ENCODE results near the gene BCKDHB.

Gene BCKDHB

GRCh38 chr6:80129485-80129884 lies 23.0 kb downstream of the BCKDHB start:
- no peaks in the 10 kb centered on the region for H3K9me3 Mint-ChIP-seq
- peaks cover 10% of the 10 kb centered on the region for H3K4me1 Mint-ChIP-seq (ENCODE audit: low read depth)
- H3K36me3 Mint-ChIP-seq (ENCODE audit: low read depth), result no peaks in the 10 kb centered on the region
- H3K27ac Mint-ChIP-seq, result no peak overlapping the region
- intact Hi-C loops (cut with micrococcal nuclease), result no loop called here
- H3K4me3 Mint-ChIP-seq, result no peak overlapping the region
- no peaks in the 10 kb centered on the region for H3K27me3 Mint-ChIP-seq

DNA sequence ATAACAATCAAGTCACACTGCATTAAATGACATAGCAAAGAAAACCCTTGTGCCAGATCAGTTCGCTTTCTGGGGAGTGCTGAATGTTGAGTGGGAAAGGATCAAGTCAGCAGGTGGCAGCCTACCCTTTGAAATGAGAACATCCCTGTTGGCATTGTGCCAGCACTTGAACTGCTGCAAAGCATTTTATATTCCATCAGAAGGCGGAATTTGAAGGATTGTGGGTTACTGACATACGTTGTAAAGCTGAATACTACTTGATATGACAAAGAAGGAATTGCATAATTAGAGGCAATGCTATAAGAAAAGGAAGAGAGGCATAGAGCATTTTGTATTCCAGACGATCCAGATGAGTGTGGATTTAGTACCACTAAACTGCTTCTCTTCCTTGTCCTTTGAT lies 26.5 kb downstream of the BCKDHB start:
- Mint-ChIP-seq H3K36me3 (ENCODE audit: low read depth) (no peaks in the 10 kb centered on the region), H3K4me3 (no peak overlapping the region), H3K27me3 (no peaks in the 10 kb centered on the region), H3K27ac (no peak overlapping the region), H3K9me3 (no peaks in the 10 kb centered on the region), H3K4me1 (ENCODE audit: low read depth) (peaks cover 10% of the 10 kb centered on the region)
- intact Hi-C loops (cut with micrococcal nuclease), result no loop called here

DNA sequence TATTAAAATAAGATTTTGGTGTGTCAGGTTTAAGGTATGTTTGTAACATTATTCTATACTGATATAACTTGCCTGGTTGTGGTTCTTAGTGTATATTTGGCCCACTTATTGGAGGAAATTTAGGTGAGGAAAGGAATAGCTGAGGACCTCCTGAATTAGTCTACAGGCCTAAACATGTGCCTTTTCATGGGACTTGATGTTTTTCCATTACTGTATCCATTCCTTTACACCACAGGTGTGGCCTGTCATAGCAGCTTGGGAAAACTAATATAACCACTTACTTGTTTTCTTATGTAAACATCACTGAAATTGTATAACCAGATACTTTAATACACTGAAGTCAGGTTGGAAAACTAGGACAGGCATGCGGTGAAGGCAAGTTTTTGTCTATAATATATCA lies 27.6 kb downstream of the BCKDHB start:
- no peaks in the 10 kb centered on the region for H3K36me3 Mint-ChIP-seq (ENCODE audit: low read depth)
- no peaks in the 10 kb centered on the region for H3K27me3 Mint-ChIP-seq
- H3K4me1 Mint-ChIP-seq (ENCODE audit: low read depth), result peaks cover 5% of the 10 kb centered on the region
- intact Hi-C loops (cut with micrococcal nuclease), result no loop called here
- no peak overlapping the region for H3K27ac Mint-ChIP-seq
- no peaks in the 10 kb centered on the region for H3K9me3 Mint-ChIP-seq
- H3K4me3 Mint-ChIP-seq, result no peak overlapping the region

- no peak overlapping the region for H3K4me3 Mint-ChIP-seq
- H3K36me3 Mint-ChIP-seq (ENCODE audit: low read depth), result no peaks in the 10 kb centered on the region
- no peaks in the 10 kb centered on the region for H3K4me1 Mint-ChIP-seq (ENCODE audit: low read depth)
- no peak overlapping the region for H3K27ac Mint-ChIP-seq
- no peaks in the 10 kb centered on the region for H3K9me3 Mint-ChIP-seq
- H3K27me3 Mint-ChIP-seq, result no peaks in the 10 kb centered on the region
- intact Hi-C loops (cut with micrococcal nuclease), result no loop called here
These were observed 36.1 kb downstream of the BCKDHB start for GRCh38 chr6:80142586-80142985.

DNA sequence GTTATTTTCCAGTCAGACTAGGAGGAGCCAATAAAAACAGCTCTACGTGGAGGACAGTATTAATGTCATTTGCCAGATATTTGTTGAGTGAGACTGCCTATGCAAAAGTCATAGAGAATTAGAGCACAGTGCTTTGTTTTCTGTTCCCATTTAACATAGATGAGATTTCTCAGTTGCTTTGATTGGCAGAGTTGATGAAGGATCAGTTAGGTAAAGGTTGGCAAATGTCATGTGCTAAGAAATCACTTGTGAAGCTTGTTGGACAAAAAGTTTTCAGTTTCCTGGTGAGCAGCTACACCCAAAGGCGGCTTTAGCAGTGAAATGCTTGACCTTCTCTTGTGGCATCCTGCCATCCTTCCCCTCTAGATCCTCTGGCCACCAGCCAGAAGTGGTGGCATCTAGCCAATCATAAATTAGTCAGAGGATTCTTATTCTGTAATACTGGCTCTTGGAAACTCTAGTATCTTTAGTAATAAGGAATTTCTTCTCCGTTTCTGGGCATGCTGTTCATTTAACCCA lies 37.0 kb downstream of the BCKDHB start:
- Mint-ChIP-seq H3K27ac (no peak overlapping the region), H3K4me1 (ENCODE audit: low read depth) (no peaks in the 10 kb centered on the region), H3K9me3 (no peaks in the 10 kb centered on the region), H3K4me3 (no peak overlapping the region), H3K36me3 (ENCODE audit: low read depth) (no peaks in the 10 kb centered on the region), H3K27me3 (no peaks in the 10 kb centered on the region)
- intact Hi-C loops (cut with micrococcal nuclease), result no loop called here

DNA sequence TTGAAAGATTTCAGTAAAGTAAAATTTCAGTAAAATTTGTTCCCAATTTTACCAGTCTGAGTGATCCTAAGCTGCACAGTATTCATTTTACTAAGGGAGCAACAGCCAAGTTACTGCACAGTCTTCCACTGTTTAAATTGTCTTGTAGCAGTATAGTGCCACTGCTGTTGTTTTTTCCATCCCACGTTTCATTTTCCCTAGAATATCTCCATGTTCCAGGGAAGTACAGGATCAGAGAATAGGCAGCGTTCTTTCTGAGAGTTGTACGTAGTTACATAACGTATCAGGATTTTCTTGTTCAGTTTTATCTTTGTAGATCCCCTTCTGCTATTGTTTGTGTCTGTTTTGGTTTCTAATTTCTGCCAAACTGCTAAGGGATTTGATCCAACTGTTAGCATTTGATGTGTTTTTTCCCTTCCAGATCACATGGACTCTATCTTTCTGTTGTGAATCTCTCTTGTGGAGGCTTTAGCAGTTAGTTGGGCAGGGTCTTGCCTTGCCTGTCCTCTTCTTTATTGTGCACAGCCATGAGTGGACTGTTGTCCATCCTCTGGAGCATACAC lies 38.4 kb downstream of the BCKDHB start:
- H3K27ac Mint-ChIP-seq, result no peak overlapping the region
- H3K4me1 Mint-ChIP-seq (ENCODE audit: low read depth), result no peaks in the 10 kb centered on the region
- no peaks in the 10 kb centered on the region for H3K36me3 Mint-ChIP-seq (ENCODE audit: low read depth)
- H3K4me3 Mint-ChIP-seq, result no peak overlapping the region
- no peaks in the 10 kb centered on the region for H3K9me3 Mint-ChIP-seq
- H3K27me3 Mint-ChIP-seq, result no peaks in the 10 kb centered on the region
- intact Hi-C loops (cut with micrococcal nuclease), result no loop called here

- Mint-ChIP-seq H3K36me3 (ENCODE audit: low read depth) (no peaks in the 10 kb centered on the region), H3K4me3 (no peak overlapping the region), H3K27me3 (no peaks in the 10 kb centered on the region), H3K4me1 (ENCODE audit: low read depth) (no peaks in the 10 kb centered on the region), H3K9me3 (no peaks in the 10 kb centered on the region), H3K27ac (no peak overlapping the region)
- intact Hi-C loops (cut with micrococcal nuclease), result no loop called here
These were observed 39.0 kb downstream of the BCKDHB start for GRCh38 chr6:80145509-80145908.

DNA sequence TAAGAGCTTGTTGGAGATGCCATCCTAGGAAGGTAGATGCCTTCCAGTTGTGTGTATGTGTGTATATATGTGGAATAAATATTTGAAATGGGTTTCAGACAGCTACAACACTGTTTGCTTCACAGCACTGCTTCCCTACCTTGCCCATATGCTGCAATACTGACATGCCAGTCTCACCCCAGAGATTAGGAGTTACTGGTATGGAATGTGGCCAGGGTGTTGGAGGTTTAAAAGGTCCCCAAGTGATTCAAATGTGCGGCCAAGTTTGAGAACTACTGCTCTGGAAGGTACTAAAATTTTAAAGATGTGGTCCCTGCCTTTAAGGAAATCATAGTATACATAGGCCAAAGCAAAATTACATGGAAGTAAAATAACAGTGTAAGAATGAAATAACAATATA lies 39.5 kb downstream of the BCKDHB start:
- H3K9me3 Mint-ChIP-seq, result no peaks in the 10 kb centered on the region
- H3K27ac Mint-ChIP-seq, result no peak overlapping the region
- intact Hi-C loops (cut with micrococcal nuclease), result no loop called here

GRCh38 chr6:80148220-80148619 lies 41.7 kb downstream of the BCKDHB start:
- intact Hi-C loops (cut with micrococcal nuclease), result no loop called here
- no peaks in the 10 kb centered on the region for H3K4me1 Mint-ChIP-seq (ENCODE audit: low read depth)
- H3K27ac Mint-ChIP-seq, result no peak overlapping the region
- no peaks in the 10 kb centered on the region for H3K9me3 Mint-ChIP-seq
- H3K4me3 Mint-ChIP-seq, result no peak overlapping the region
- H3K36me3 Mint-ChIP-seq (ENCODE audit: low read depth), result no peaks in the 10 kb centered on the region
- H3K27me3 Mint-ChIP-seq, result no peaks in the 10 kb centered on the region

More for the DNA sequence above, 39.5 kb downstream of the BCKDHB start:
- Mint-ChIP-seq H3K36me3 (ENCODE audit: low read depth) (no peaks in the 10 kb centered on the region), H3K4me3 (no peak overlapping the region), H3K4me1 (ENCODE audit: low read depth) (no peaks in the 10 kb centered on the region), H3K27me3 (no peaks in the 10 kb centered on the region)

GRCh38 chr6:80151635-80152034 lies 45.2 kb downstream of the BCKDHB start:
- no peaks in the 10 kb centered on the region for H3K4me1 Mint-ChIP-seq (ENCODE audit: low read depth)
- no peak overlapping the region for H3K4me3 Mint-ChIP-seq
- H3K9me3 Mint-ChIP-seq, result no peaks in the 10 kb centered on the region
- no peak overlapping the region for H3K27ac Mint-ChIP-seq
- intact Hi-C loops (cut with micrococcal nuclease), result no loop called here
- H3K36me3 Mint-ChIP-seq (ENCODE audit: low read depth), result no peaks in the 10 kb centered on the region
- H3K27me3 Mint-ChIP-seq, result no peaks in the 10 kb centered on the region

DNA sequence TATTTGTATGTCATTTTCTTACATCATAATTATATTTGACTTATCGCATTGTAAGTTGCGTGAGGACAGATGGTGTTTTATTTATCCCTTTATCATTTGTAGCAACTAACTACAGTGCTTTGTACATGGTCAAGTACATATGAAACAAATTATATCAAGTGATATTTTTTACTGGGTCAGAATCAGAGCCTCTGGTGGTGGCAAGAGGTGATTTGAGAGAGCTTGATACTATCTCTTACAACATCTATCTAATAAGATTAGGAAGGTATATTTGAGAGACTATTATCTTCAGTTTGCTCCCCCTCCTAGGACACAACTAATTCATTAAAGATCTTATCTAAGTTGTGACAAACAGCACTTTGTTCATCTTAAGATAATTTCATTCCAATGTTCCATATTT lies 47.7 kb downstream of the BCKDHB start:
- Mint-ChIP-seq H3K4me3 (no peak overlapping the region), H3K27me3 (no peaks in the 10 kb centered on the region), H3K27ac (no peak overlapping the region), H3K4me1 (ENCODE audit: low read depth) (no peaks in the 10 kb centered on the region), H3K9me3 (no peaks in the 10 kb centered on the region), H3K36me3 (ENCODE audit: low read depth) (no peaks in the 10 kb centered on the region)
- intact Hi-C loops (cut with micrococcal nuclease), result no loop called here

DNA sequence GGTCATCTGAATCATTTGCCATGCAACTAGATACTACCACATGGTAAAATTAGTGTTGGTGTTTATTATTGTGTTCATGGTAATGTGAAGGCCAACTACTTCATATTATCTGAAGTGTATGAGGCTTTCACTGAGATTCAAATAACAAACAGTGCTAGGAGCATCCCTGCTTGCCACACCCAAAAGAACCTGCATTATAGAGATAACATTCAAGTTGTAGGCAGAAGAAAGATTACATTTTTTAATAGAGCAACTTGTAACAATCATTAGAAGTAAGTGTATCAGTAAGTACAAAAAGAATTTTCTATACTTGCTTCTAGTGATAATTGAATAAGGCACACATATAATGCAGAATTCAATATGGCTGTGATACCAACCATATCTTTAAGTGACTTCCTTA lies 49.8 kb downstream of the BCKDHB start:
- Mint-ChIP-seq H3K36me3 (ENCODE audit: low read depth) (no peaks in the 10 kb centered on the region), H3K4me3 (no peak overlapping the region), H3K4me1 (ENCODE audit: low read depth) (no peaks in the 10 kb centered on the region), H3K27ac (no peak overlapping the region), H3K27me3 (no peaks in the 10 kb centered on the region), H3K9me3 (no peaks in the 10 kb centered on the region)
- intact Hi-C loops (cut with micrococcal nuclease), result no loop called here

DNA sequence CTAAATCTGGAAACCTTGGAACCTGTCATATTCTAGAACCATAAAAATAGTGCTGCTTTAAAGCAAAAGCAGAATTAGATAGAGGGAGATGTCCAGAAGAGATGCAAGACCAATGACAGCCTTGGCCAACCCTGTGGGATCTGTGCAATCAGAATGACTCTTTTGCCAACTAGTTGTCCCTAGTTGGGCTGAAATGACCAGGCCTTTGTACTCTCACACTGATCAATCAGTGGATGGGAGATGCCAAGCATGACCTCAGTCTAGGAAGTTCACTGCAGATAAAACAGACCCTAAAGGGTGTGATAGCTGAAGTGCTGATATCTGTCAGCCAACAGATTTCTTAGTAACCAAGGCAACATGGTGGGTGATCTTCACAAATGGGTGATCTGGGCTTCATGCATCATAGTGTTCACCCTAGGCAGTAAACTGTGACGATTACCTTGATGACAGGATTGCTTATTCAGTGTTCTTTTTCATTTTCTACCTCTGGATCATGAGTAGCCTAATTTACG lies 52.1 kb downstream of the BCKDHB start:
- H3K9me3 Mint-ChIP-seq, result no peaks in the 10 kb centered on the region
- H3K27ac Mint-ChIP-seq, result no peak overlapping the region
- H3K36me3 Mint-ChIP-seq (ENCODE audit: low read depth), result no peaks in the 10 kb centered on the region
- intact Hi-C loops (cut with micrococcal nuclease), result no loop called here
- no peak overlapping the region for H3K4me3 Mint-ChIP-seq
- no peaks in the 10 kb centered on the region for H3K27me3 Mint-ChIP-seq
- no peaks in the 10 kb centered on the region for H3K4me1 Mint-ChIP-seq (ENCODE audit: low read depth)

DNA sequence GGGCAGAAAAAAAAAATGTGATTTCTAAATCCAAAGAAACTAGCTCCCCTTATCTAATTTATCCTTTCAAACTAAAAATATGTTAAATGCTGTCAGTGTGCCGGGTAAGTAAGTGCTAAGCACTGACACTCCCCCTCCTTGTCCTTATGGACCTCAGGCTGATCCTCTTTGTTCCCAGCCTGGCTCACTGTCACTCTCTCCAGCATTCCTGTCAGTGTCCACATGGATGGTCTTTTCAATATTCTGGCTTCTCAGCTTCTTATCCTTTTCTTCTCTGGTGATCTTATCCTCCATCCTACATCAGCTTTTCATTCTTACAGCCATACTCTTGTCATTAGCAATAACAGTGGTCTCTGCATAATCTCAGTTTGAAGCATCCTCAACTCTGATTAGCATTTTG lies 55.0 kb downstream of the BCKDHB start:
- no peaks in the 10 kb centered on the region for H3K27me3 Mint-ChIP-seq
- H3K4me1 Mint-ChIP-seq (ENCODE audit: low read depth), result peaks cover 4% of the 10 kb centered on the region
- no peak overlapping the region for H3K4me3 Mint-ChIP-seq
- intact Hi-C loops (cut with micrococcal nuclease), result no loop called here
- no peak overlapping the region for H3K27ac Mint-ChIP-seq
- no peaks in the 10 kb centered on the region for H3K9me3 Mint-ChIP-seq
- no peaks in the 10 kb centered on the region for H3K36me3 Mint-ChIP-seq (ENCODE audit: low read depth)

GRCh38 chr6:80163754-80164187 lies 57.3 kb downstream of the BCKDHB start:
- Mint-ChIP-seq H3K36me3 (ENCODE audit: low read depth) (peaks cover 6% of the 10 kb centered on the region), H3K4me3 (no peak overlapping the region), H3K4me1 (ENCODE audit: low read depth) (peaks cover 4% of the 10 kb centered on the region), H3K27me3 (no peaks in the 10 kb centered on the region), H3K27ac (no peak overlapping the region), H3K9me3 (no peaks in the 10 kb centered on the region)
- intact Hi-C loops (cut with micrococcal nuclease), result no loop called here
